Neural cell (in vitro differentiated cells): ENCODE data around the gene SARNP.

Experiments used
- EP300 ChIP-seq: fragments of 450-650 bp; conservative IDR thresholded peaks from 2 replicates; pipeline ENCODE4 v1.6.1; 2014; ENCODE audit warnings: antibody characterized with exemption, mild to moderate bottlenecking, moderate library complexity; ENCODE audit not compliant: poor library complexity, severe bottlenecking
- EZH2 ChIP-seq: fragments of 200-600, 300-800 bp; shearing (Covaris generic), sonication (generic); IDR thresholded peaks from 2 replicates; pipeline ENCODE4 v1.6.1; 2014; ENCODE audit warnings: antibody characterized with exemption, low read length, borderline replicate concordance, mild to moderate bottlenecking; ENCODE audit not compliant: insufficient read depth, poor library complexity, severe bottlenecking
- POLR2AphosphoS5 ChIP-seq: IDR thresholded peaks from 2 replicates; pipeline ENCODE4 v1.6.1; 2012
- TF ChIP-seq, protein P1 (sequence below): fragments of 450-650 bp; IDR thresholded peaks from 2 replicates; pipeline ENCODE4 v1.5.1; 2014; ENCODE audit warnings: antibody characterized with exemption, mild to moderate bottlenecking, moderate library complexity; ENCODE audit not compliant: poor library complexity, severe bottlenecking

DNA sequence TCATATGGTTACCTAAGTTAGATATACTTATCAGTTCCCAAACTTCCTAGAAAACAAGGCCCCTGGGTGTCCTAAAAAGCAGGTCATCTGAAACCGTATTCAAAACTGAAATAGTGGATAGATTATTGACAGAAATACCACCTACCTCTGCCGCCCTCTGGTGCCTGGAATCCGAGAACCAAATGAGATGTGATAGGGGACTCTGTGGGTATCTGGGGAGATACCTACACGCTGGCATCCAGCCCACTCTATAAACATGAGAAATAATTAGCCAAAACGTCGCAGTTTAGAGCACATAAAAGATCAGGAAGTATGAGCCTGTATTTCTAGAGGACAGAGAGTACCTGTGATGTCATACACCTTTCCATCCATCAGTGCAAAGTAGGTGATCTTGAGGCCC is 4.7 kb upstream of the SARNP start:
- no peak for TF ChIP-seq POLR2AphosphoS5
- TF ChIP-seq EZH2 = no peak
- TF ChIP-seq, protein P1, sequence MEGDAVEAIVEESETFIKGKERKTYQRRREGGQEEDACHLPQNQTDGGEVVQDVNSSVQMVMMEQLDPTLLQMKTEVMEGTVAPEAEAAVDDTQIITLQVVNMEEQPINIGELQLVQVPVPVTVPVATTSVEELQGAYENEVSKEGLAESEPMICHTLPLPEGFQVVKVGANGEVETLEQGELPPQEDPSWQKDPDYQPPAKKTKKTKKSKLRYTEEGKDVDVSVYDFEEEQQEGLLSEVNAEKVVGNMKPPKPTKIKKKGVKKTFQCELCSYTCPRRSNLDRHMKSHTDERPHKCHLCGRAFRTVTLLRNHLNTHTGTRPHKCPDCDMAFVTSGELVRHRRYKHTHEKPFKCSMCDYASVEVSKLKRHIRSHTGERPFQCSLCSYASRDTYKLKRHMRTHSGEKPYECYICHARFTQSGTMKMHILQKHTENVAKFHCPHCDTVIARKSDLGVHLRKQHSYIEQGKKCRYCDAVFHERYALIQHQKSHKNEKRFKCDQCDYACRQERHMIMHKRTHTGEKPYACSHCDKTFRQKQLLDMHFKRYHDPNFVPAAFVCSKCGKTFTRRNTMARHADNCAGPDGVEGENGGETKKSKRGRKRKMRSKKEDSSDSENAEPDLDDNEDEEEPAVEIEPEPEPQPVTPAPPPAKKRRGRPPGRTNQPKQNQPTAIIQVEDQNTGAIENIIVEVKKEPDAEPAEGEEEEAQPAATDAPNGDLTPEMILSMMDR = no peak
- TF ChIP-seq EP300 = no peak
